ENCODE data around the gene SNAPC5. TPM values are rescaled to one million over a fixed set of nuclear protein-coding genes. Genes with fewer than 3 reads are reported as not detected.

SNAPC5 gene
- total RNA-seq, 4 donors from 2014 or later = 39.6 to 58.8 (median 50.8) TPM

GRCh38 chr15:66486887-66487286, 10.7 kb downstream of the SNAPC5 start:
- no peak for TF ChIP-seq POLR2A (IDR thresholded peaks at IDR 0.05)
- TF ChIP-seq CTCF (IDR thresholded peaks at IDR 0.05 in 4 of 5, conservative IDR thresholded peaks at IDR 0.05 in 1 of 5) = no peak
- DNase-seq (no peak), ATAC-seq (no peak)
- Histone ChIP-seq H3K27me3 (no peaks in the 10 kb centered on the region), H3K27ac (no peak overlapping the region), H3K9me3 (no peaks in the 10 kb centered on the region), H3K4me1 (peaks cover 12 to 16% of the 10 kb centered on the region in 2 donors), H3K4me3 (no peak overlapping the region), H3K36me3 (peaks cover 0 to 76% of the 10 kb centered on the region in 2 donors)
- in situ Hi-C loops (cut with MboI; ENCODE audit: low sequenced_read_pairs in 4 of 4) = loop anchor here in 1 of 4 donors (5.0 kb wide), 1 partner anchor 100 kb away; the partner anchor contains the start of gene MAP2K1
- intact Hi-C loops (cut with DNase I; ENCODE audit: low total_unique reads) = loop anchor here (5.0 kb wide), 1 partner anchor 80 kb away; no protein-coding TSS in a partner anchor

GRCh38 chr15:66484539-66485112, 12.9 kb downstream of the SNAPC5 start:
- Histone ChIP-seq H3K4me1 (peaks cover 6 to 12% of the 10 kb centered on the region in 2 donors), H3K4me3 (no peak overlapping the region), H3K27me3 (no peaks in the 10 kb centered on the region), H3K36me3 (peaks cover 0 to 64% of the 10 kb centered on the region in 2 donors), H3K27ac (no peak overlapping the region), H3K9me3 (no peaks in the 10 kb centered on the region)
- in situ Hi-C loops (cut with MboI; ENCODE audit: low sequenced_read_pairs in 4 of 4) (loop anchor here in 1 of 4 donors (5.0 kb wide), 1 partner anchor 97 kb away; the partner anchor contains the start of gene MAP2K1), intact Hi-C loops (cut with DNase I; ENCODE audit: low total_unique reads) (loop anchor here (5.0 kb wide), 1 partner anchor 77 kb away; no protein-coding TSS in a partner anchor)
- no peak for DNase-seq
- ATAC-seq = no peak
- TF ChIP-seq CTCF (IDR thresholded peaks at IDR 0.05 in 4 of 5, conservative IDR thresholded peaks at IDR 0.05 in 1 of 5) (no peak), POLR2A (IDR thresholded peaks at IDR 0.05) (no peak)

GRCh38 chr15:66483131-66483566, 14.4 kb downstream of the SNAPC5 start:
- H3K27me3 ChIP-seq = no peaks in the 10 kb centered on the region
- no peaks in the 10 kb centered on the region for H3K9me3 ChIP-seq
- H3K36me3 ChIP-seq = peaks cover 0 to 49% of the 10 kb centered on the region in 2 donors
- H3K27ac ChIP-seq = no peak overlapping the region
- peaks cover 6 to 12% of the 10 kb centered on the region in 2 donors for H3K4me1 ChIP-seq
- H3K4me3 ChIP-seq = no peak overlapping the region
- in situ Hi-C loops (cut with MboI; ENCODE audit: low sequenced_read_pairs in 4 of 4) = no loop called here
- TF ChIP-seq CTCF (IDR thresholded peaks at IDR 0.05 in 4 of 5, conservative IDR thresholded peaks at IDR 0.05 in 1 of 5) = no peak
- no peak for TF ChIP-seq POLR2A (IDR thresholded peaks at IDR 0.05)
- intact Hi-C loops (cut with DNase I; ENCODE audit: low total_unique reads) = no loop called here
- DNase-seq = peak in 1 of 2 donors; percentile 18
- no peak for ATAC-seq

- H3K4me3 ChIP-seq = no peak overlapping the region
- no peak for TF ChIP-seq CTCF (IDR thresholded peaks at IDR 0.05 in 4 of 5, conservative IDR thresholded peaks at IDR 0.05 in 1 of 5)
- no peak for TF ChIP-seq POLR2A (IDR thresholded peaks at IDR 0.05)
- peaks cover 0 to 43% of the 10 kb centered on the region in 2 donors for H3K36me3 ChIP-seq
- no peaks in the 10 kb centered on the region for H3K27me3 ChIP-seq
- DNase-seq (no peak), ATAC-seq (no peak)
- H3K27ac ChIP-seq = peak overlapping the region in 2 of 4 donors; percentile 27 to 33
- no peaks in the 10 kb centered on the region for H3K9me3 ChIP-seq
- peaks cover 6 to 12% of the 10 kb centered on the region in 2 donors for H3K4me1 ChIP-seq
- intact Hi-C loops (cut with DNase I; ENCODE audit: low total_unique reads) = no loop called here
- in situ Hi-C loops (cut with MboI; ENCODE audit: low sequenced_read_pairs in 4 of 4) = no loop called here
Observed at GRCh38 chr15:66482539-66482938, 15.0 kb downstream of the SNAPC5 start.
